SK-N-SH (cell line): ENCODE results near the gene A2ML1. TPM values are rescaled to one million over a fixed set of nuclear protein-coding genes. Genes with fewer than 3 reads are reported as not detected.

ENCODE experiments used
- CTCF ChIA-PET: fragments of 300-600, 350-600 bp; formaldehyde crosslinking; extraction: SDS; loops from one replicate; lab custom pipeline; 2021; lab: Yijun Ruan, JAX
- POLR2A ChIA-PET: fragments of 350-600 bp; sonication (Branson Sonifier 250); formaldehyde crosslinking; extraction: SDS; loops from one replicate; lab custom pipeline; 2020; ENCODE audit warnings: antibody characterized with exemption, inconsistent platforms; lab: Yijun Ruan, JAX
- DNase-seq: peaks from one replicate; pipeline ENCODE4 v3.0.0; 2012
- H2AFZ ChIP-seq: fragments of 200-600 bp; sonication (generic); 2 replicates; pipeline ENCODE4 v1.8.1; 2016; ENCODE audit warnings: antibody characterized with exemption, mild to moderate bottlenecking, low read depth
- H3F3A ChIP-seq: fragments of 200-600 bp; sonication (generic); replicated peaks from 2 replicates; pipeline ENCODE3; 2016; ENCODE audit warnings: antibody characterized with exemption, mild to moderate bottlenecking; ENCODE audit not compliant: insufficient read depth
- H3K27ac ChIP-seq, 2 experiments: fragments of 200-500 bp in 1 of 2; fragments of 200-600 bp in 1 of 2; sonication (Bioruptor generic) in 1 of 2; sonication (generic), shearing (Covaris generic) in 1 of 2; 2 replicates each; pipeline versions ENCODE4 v1.5.1 to v1.6.1; 2014 to 2016; ENCODE audit warnings: low read depth in 2 of 2, inconsistent platforms in 1 of 2, low read length in 1 of 2, mild to moderate bottlenecking in 1 of 2, mixed read lengths in 1 of 2
- H3K27me3 ChIP-seq: fragments of 200-600 bp; sonication (generic), shearing (Covaris generic); 2 replicates; pipeline ENCODE4 v1.6.1; 2016; ENCODE audit warnings: mixed run types; ENCODE audit not compliant: insufficient read depth
- H3K36me3 ChIP-seq, 2 experiments: fragments of 200-500 bp in 1 of 2; fragments of 200-600 bp in 1 of 2; sonication (Bioruptor generic) in 1 of 2; sonication (generic) in 1 of 2; replicated peaks in 1 of 2; 2 replicates each; pipeline versions ENCODE3 to v1.5.1; 2014 to 2016; ENCODE audit warnings: low read length in 1 of 2, mild to moderate bottlenecking in 1 of 2; ENCODE audit not compliant: insufficient read depth in 2 of 2, control insufficient read depth in 1 of 2
- H3K4me1 ChIP-seq, 2 experiments: fragments of 200-500 bp in 1 of 2; fragments of 200-600 bp in 1 of 2; sonication (Bioruptor generic) in 1 of 2; sonication (generic), shearing (Covaris generic) in 1 of 2; 2 replicates each; pipeline versions ENCODE4 v1.5.1 to v1.6.1; 2014 to 2016; ENCODE audit warnings: low read depth in 1 of 2, low read length in 1 of 2, mixed run types in 1 of 2; ENCODE audit not compliant: insufficient read depth in 2 of 2, control insufficient read depth in 1 of 2
- H3K4me2 ChIP-seq: fragments of 200-600 bp; sonication (generic), shearing (Covaris generic); 2 replicates; pipeline ENCODE4 v1.6.1; 2017; ENCODE audit warnings: mixed run types
- H3K4me3 ChIP-seq, 2 experiments: fragments of 200-500 bp in 1 of 2; fragments of 200-600 bp in 1 of 2; sonication (Bioruptor generic) in 1 of 2; sonication (generic), shearing (Covaris generic) in 1 of 2; 2 replicates each; pipeline versions ENCODE4 v1.5.1 to v1.8.1; 2014 to 2016; ENCODE audit warnings: low read depth in 2 of 2, inconsistent platforms in 1 of 2, low read length in 1 of 2, mild to moderate bottlenecking in 1 of 2, mixed read lengths in 1 of 2, moderate library complexity in 1 of 2
- H3K79me2 ChIP-seq: fragments of 200-600 bp; sonication (generic); 2 replicates; pipeline ENCODE4 v1.8.1; 2017; ENCODE audit warnings: mild to moderate bottlenecking; ENCODE audit not compliant: insufficient read depth
- H3K9ac ChIP-seq: fragments of 200-600 bp; sonication (generic); 2 replicates; pipeline ENCODE4 v1.6.1; 2017; ENCODE audit warnings: mixed run types
- H3K9me2 ChIP-seq: fragments of 200-600 bp; sonication (generic); 2 replicates; pipeline ENCODE4 v1.6.1; 2017; ENCODE audit warnings: mixed run types
- H3K9me3 ChIP-seq: fragments of 200-600 bp; sonication (generic); 2 replicates; pipeline ENCODE4 v1.6.1; 2017; ENCODE audit warnings: mixed run types, mild to moderate bottlenecking, moderate library complexity
- H4K20me1 ChIP-seq: fragments of 200-600 bp; sonication (generic); 2 replicates; pipeline ENCODE4 v1.6.1; 2017; ENCODE audit warnings: mild to moderate bottlenecking, mixed run types; ENCODE audit not compliant: insufficient read depth
- CHD2 ChIP-seq: fragments of 150-350 bp; IDR thresholded peaks from 2 replicates; pipeline ENCODE4 v1.6.1; 2018; ENCODE audit warnings: low read length; ENCODE audit not compliant: partially characterized antibody
- CTCF ChIP-seq: fragments of 200-600 bp; sonication (generic); IDR thresholded peaks from 2 replicates; pipeline ENCODE4 v1.6.1; 2017; ENCODE audit warnings: antibody characterized with exemption, mild to moderate bottlenecking, moderate library complexity
- ELF1 ChIP-seq: IDR thresholded peaks from 2 replicates; pipeline ENCODE4 v1.4.0; 2012
- FOSL2 ChIP-seq: IDR thresholded peaks from 2 replicates; pipeline ENCODE4 v1.4.0; 2012; ENCODE audit warnings: low read depth, mild to moderate bottlenecking, moderate library complexity, borderline replicate concordance
- FOXJ3 ChIP-seq: sonication (generic); formaldehyde crosslinking; IDR thresholded peaks from 2 replicates; pipeline ENCODE4 v1.5.1; 2020; ENCODE audit warnings: mild to moderate bottlenecking, missing genetic modification reagents
- GABPA ChIP-seq: IDR thresholded peaks from 2 replicates; pipeline ENCODE4 v1.4.0; 2012; ENCODE audit warnings: low read depth, mild to moderate bottlenecking
- MEF2A ChIP-seq: IDR thresholded peaks from 2 replicates; pipeline ENCODE4 v1.4.0; 2012; ENCODE audit warnings: low read depth, borderline replicate concordance
- NFIC ChIP-seq: IDR thresholded peaks from 2 replicates; pipeline ENCODE4 v1.4.0; 2012; ENCODE audit warnings: borderline replicate concordance
- POLR2AphosphoS5 ChIP-seq: IDR thresholded peaks from 2 replicates; pipeline ENCODE4 v1.6.1; 2012; ENCODE audit warnings: low read depth, low read length
- REST ChIP-seq: IDR thresholded peaks from 2 replicates; pipeline ENCODE4 v1.6.1; 2012; ENCODE audit warnings: mild to moderate bottlenecking, low read depth, low read length, moderate library complexity
- RFX5 ChIP-seq: IDR thresholded peaks from 2 replicates; pipeline ENCODE4 v1.6.1; 2012; ENCODE audit warnings: mild to moderate bottlenecking, improper control_type of control experiment, low read length
- RXRA ChIP-seq: IDR thresholded peaks from 2 replicates; pipeline ENCODE4 v1.4.0; 2012; ENCODE audit warnings: low read depth, mild to moderate bottlenecking, borderline replicate concordance
- SMC3 ChIP-seq: IDR thresholded peaks from 2 replicates; pipeline ENCODE4 v1.6.1; 2012; ENCODE audit warnings: low read depth, low read length, improper control_type of control experiment
- TAF1 ChIP-seq: IDR thresholded peaks from 2 replicates; pipeline ENCODE4 v1.6.1; 2012; ENCODE audit warnings: low read depth, mild to moderate bottlenecking, low read length, moderate library complexity, borderline replicate concordance
- YY1 ChIP-seq: IDR thresholded peaks from 2 replicates; pipeline ENCODE4 v1.4.0; 2012; ENCODE audit warnings: low read depth, mild to moderate bottlenecking
- WGBS: methylation state at CpG from one replicate; pipeline ENCODE4 v1.1.6; 2017; ENCODE audit warnings: low lambda C conversion rate; 5-methylcytosine and 5-hydroxymethylcytosine counted together
- polyA plus RNA-seq, 3 experiments: library from polyadenylated mRNA; depleted of rRNA; stranded (reverse); fragments of >200 nt; gene quantifications; 2 replicates each; pipeline ENCODE4 v1.2.3, GENCODE V29; 2012

The A2ML1 gene
- polyA plus RNA-seq, 1 of the 3 experiments (the other 2 are of a cell fraction) = not detected

DNA sequence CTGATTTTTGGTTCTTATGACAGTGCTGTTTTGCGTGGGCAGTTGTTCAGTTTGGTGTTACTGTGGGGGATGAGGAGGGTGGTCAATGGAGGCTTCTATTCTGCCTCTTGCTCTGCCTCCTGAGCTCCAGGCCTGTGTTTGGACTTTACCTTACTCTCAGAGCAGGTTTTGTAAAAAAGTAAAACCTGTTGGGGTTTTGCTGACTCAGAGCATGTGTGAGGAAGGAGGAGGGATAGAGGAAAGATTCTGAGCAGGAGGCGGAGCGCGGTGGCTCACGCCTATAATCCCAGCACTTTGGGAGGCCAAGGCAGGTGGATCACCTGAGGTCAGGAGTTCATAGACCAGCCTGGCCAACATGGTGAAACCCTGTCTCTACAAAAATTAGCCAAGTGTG is 6.7 kb downstream of the A2ML1 start:
- CTCF ChIA-PET = interaction anchor here (13.2 kb wide), 1 partner anchor 150 kb away, joined by 161 read pairs; no protein-coding TSS in a partner anchor
- Histone ChIP-seq H3K9me3 (no peaks in the 10 kb centered on the region), H3K9me2 (no peaks in the 10 kb centered on the region), H3K36me3 (no peaks in the 10 kb centered on the region), H3K27me3 (no peaks in the 10 kb centered on the region; the same call in 1 of the 2 replicates), H2AFZ (no peak overlapping the region), H3F3A (no peaks in the 10 kb centered on the region), H3K27ac (no peak overlapping the region), H3K79me2 (no peaks in the 10 kb centered on the region), H3K9ac (no peak overlapping the region), H3K4me2 (no peak overlapping the region), H3K4me1 (no peaks in the 10 kb centered on the region), H4K20me1 (no peaks in the 10 kb centered on the region), H3K4me3 (no peak overlapping the region)
- TF ChIP-seq POLR2AphosphoS5 (no peak), RXRA (no peak), REST (no peak), FOXJ3 (CRISPR knock-in tag) (no peak), MEF2A (no peak), YY1 (no peak), FOSL2 (no peak), ELF1 (no peak), CTCF (no peak), CHD2 (no peak), SMC3 (no peak), RFX5 (no peak), GABPA (no peak), TAF1 (no peak), NFIC (no peak)
- POLR2A ChIA-PET = no interaction called here
- no peak for DNase-seq
- 73% methylated on average over 5 of the region's 5 CpGs for WGBS
